Transverse colon (tissue), 4 donors: ENCODE measurements around the gene PMCH.

Source experiments
- EP300 ChIP-seq: sonication (generic); formaldehyde crosslinking; IDR thresholded peaks from one replicate; pipeline ENCODE4 v1.6.1; 2017; ENCODE audit warnings: antibody characterized with exemption, low read depth
- POLR2A ChIP-seq: fragments of 450-650 bp; IDR thresholded peaks from one replicate; pipeline ENCODE4 v1.6.1; 2016; ENCODE audit warnings: antibody characterized with exemption, mild to moderate bottlenecking, moderate library complexity
- POLR2AphosphoS5 ChIP-seq, 3 donors: sonication (generic); formaldehyde crosslinking; IDR thresholded peaks; one replicate each; pipeline ENCODE4 v1.6.1; 2016; ENCODE audit warnings: antibody characterized with exemption in 3 of 3
- TF ChIP-seq, protein P1 (sequence below), 5 experiments: fragments of 200-600 bp in 3 of 5; fragments of 450-650 bp in 2 of 5; sonication (generic) in 3 of 5; IDR thresholded peaks; 1 replicate in 2 of 5; 2 replicates in 3 of 5; pipeline ENCODE4 v1.5.1; 2016 to 2017; ENCODE audit warnings: antibody characterized with exemption in 5 of 5, inconsistent platforms in 3 of 5, mild to moderate bottlenecking in 2 of 5, moderate library complexity in 1 of 5

DNA sequence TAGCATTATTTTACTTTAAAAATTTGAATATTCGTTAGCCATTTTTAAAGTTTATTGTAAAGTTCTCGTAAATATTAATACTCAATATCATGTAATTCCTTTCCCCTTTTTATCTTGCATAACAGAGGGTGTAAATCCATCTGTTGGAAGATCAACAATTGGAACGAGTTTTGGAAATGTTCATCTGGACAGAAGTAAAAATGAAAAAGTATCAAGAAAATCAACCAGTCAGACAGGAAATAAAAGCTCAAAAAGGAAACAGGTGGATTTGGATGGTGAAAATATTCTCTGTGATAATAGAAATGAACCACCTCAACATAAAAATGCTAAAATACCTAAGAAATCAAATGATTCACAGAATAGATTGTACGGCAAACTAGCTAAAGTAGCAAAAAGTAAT, 1.8 kb downstream of the PMCH start:
- TF ChIP-seq, protein P1, sequence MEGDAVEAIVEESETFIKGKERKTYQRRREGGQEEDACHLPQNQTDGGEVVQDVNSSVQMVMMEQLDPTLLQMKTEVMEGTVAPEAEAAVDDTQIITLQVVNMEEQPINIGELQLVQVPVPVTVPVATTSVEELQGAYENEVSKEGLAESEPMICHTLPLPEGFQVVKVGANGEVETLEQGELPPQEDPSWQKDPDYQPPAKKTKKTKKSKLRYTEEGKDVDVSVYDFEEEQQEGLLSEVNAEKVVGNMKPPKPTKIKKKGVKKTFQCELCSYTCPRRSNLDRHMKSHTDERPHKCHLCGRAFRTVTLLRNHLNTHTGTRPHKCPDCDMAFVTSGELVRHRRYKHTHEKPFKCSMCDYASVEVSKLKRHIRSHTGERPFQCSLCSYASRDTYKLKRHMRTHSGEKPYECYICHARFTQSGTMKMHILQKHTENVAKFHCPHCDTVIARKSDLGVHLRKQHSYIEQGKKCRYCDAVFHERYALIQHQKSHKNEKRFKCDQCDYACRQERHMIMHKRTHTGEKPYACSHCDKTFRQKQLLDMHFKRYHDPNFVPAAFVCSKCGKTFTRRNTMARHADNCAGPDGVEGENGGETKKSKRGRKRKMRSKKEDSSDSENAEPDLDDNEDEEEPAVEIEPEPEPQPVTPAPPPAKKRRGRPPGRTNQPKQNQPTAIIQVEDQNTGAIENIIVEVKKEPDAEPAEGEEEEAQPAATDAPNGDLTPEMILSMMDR (IDR thresholded peaks at IDR 0.05): no peak
- no peak for TF ChIP-seq POLR2A
- no peak for TF ChIP-seq POLR2AphosphoS5 (IDR thresholded peaks at IDR 0.05)
- TF ChIP-seq EP300: no peak
